Osteocyte (in vitro differentiated cells): ENCODE data around the gene CLCN4. TPM values are rescaled to one million over a fixed set of nuclear protein-coding genes. Genes with fewer than 3 reads are reported as not detected.

Experiments
- DNase-seq: peaks from one replicate; pipeline ENCODE4 v3.0.0; 2021; ENCODE audit warnings: mixed read lengths; ENCODE audit not compliant: unreplicated experiment; ENCODE audit errors: extremely low spot score
- H3K27ac Mint-ChIP-seq: one replicate; pipeline ENCODE4 v1.8.0; 2021; ENCODE audit warnings: mild to moderate bottlenecking, mixed read lengths; ENCODE audit not compliant: unreplicated experiment
- H3K27me3 Mint-ChIP-seq: one replicate; pipeline ENCODE4 v1.8.0; 2021; ENCODE audit warnings: mixed read lengths; ENCODE audit not compliant: unreplicated experiment
- H3K36me3 Mint-ChIP-seq: one replicate; pipeline ENCODE4 v1.8.0; 2021; ENCODE audit warnings: mixed read lengths; ENCODE audit not compliant: unreplicated experiment
- H3K4me1 Mint-ChIP-seq: one replicate; pipeline ENCODE4 v1.8.0; 2021; ENCODE audit warnings: mixed read lengths; ENCODE audit not compliant: unreplicated experiment
- H3K4me3 Mint-ChIP-seq: one replicate; pipeline ENCODE4 v1.8.0; 2021; ENCODE audit warnings: mild to moderate bottlenecking, moderate library complexity, mixed read lengths; ENCODE audit not compliant: unreplicated experiment
- H3K9me3 Mint-ChIP-seq: one replicate; pipeline ENCODE4 v1.8.0; 2021; ENCODE audit warnings: mixed read lengths; ENCODE audit not compliant: unreplicated experiment
- total RNA-seq: library from RNA; stranded (reverse); gene quantifications from 2 replicates; pipeline ENCODE4 v1.2.1, GENCODE V29; 2021
- TF ChIP-seq, protein P1 (sequence below): fragments of 200-600 bp; sonication (generic); IDR thresholded peaks from 2 replicates; pipeline ENCODE4 v1.5.0; 2021; ENCODE audit warnings: antibody characterized with exemption, mild to moderate bottlenecking, moderate library complexity

Gene CLCN4
- total RNA-seq, 1 donor from 2014 or later = 2.3 TPM

DNA sequence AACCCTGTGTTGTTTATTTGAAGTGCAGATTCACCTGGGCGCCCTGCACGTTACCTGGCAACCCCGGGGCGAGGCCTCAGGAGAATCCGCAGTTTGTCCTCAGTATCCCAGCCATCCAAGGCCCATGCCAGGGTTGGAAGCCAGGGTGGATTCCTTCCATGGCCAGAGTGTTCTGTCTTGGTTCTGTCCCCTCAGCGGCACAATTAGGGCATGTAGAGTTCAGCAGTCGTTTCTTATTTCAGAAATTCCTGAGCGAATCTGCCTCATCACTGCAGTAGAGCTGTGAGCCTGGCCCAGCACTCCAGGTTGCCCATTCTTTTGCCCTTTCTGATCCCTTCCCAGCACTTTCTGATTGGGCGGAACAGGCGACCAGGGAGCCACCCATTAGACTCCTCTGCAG is 29.9 kb upstream of the CLCN4 start:
- H3K36me3 Mint-ChIP-seq = peaks cover 22% of the 10 kb centered on the region

DNA sequence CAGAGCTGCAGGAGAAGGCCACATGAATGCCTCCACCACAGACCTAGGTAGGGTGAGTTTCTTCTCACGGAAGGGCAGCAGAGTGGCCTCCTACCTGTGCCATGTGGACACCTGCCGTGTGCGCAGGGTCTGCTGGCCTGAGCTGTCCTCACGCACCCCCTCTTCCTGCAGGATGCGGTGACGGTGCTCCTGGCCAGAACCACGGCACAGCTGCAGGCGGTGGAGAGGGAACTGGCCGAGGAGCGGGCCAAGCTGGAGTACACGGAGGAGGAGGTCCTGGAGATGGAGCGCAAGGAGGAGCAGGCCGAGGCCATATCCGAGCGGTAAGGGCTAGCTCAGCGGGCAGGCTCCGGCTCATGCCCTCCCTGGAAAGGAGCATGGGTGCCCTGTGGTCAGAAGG is 28.4 kb upstream of the CLCN4 start:
- Mint-ChIP-seq H3K27ac (no peak overlapping the region), H3K36me3 (peaks cover 23% of the 10 kb centered on the region), H3K4me3 (no peak overlapping the region), H3K27me3 (no peaks in the 10 kb centered on the region), H3K4me1 (no peaks in the 10 kb centered on the region), H3K9me3 (peaks cover 4% of the 10 kb centered on the region)
- no peak for DNase-seq
- TF ChIP-seq, protein P1, sequence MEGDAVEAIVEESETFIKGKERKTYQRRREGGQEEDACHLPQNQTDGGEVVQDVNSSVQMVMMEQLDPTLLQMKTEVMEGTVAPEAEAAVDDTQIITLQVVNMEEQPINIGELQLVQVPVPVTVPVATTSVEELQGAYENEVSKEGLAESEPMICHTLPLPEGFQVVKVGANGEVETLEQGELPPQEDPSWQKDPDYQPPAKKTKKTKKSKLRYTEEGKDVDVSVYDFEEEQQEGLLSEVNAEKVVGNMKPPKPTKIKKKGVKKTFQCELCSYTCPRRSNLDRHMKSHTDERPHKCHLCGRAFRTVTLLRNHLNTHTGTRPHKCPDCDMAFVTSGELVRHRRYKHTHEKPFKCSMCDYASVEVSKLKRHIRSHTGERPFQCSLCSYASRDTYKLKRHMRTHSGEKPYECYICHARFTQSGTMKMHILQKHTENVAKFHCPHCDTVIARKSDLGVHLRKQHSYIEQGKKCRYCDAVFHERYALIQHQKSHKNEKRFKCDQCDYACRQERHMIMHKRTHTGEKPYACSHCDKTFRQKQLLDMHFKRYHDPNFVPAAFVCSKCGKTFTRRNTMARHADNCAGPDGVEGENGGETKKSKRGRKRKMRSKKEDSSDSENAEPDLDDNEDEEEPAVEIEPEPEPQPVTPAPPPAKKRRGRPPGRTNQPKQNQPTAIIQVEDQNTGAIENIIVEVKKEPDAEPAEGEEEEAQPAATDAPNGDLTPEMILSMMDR = no peak

More for the DNA sequence above, 29.9 kb upstream of the CLCN4 start:
- H3K4me3 Mint-ChIP-seq = no peak overlapping the region
- no peak for DNase-seq
- H3K4me1 Mint-ChIP-seq = no peaks in the 10 kb centered on the region
- H3K27ac Mint-ChIP-seq = no peak overlapping the region
- H3K9me3 Mint-ChIP-seq = peaks cover 6% of the 10 kb centered on the region
- H3K27me3 Mint-ChIP-seq = no peaks in the 10 kb centered on the region
- TF ChIP-seq, protein P1 = no peak

DNA sequence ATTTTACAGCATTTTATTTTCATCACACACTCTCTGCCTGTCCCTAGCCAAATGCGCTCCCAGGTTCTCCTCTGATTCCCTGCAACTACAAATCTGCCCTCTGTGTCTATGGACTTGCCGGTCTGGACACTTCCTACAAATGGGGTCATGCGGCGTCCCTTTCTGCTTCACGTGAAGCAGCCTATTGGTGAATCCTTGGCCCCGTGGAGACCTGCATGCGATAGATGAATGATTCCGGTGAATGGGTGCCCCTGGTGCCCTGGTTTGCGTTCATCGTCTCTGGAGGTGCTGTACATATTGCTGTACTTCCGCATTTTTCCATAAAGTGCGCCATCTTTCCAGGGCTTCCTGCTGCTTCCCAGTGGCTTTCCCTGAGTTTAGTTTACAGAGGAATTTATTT is 27.5 kb upstream of the CLCN4 start:
- H3K9me3 Mint-ChIP-seq = peaks cover 10% of the 10 kb centered on the region
- H3K27ac Mint-ChIP-seq = no peak overlapping the region
- TF ChIP-seq, protein P1 = no peak
- H3K27me3 Mint-ChIP-seq = no peaks in the 10 kb centered on the region
- H3K4me3 Mint-ChIP-seq = no peak overlapping the region
- peaks cover 29% of the 10 kb centered on the region for H3K36me3 Mint-ChIP-seq
- H3K4me1 Mint-ChIP-seq = no peaks in the 10 kb centered on the region
- no peak for DNase-seq

DNA sequence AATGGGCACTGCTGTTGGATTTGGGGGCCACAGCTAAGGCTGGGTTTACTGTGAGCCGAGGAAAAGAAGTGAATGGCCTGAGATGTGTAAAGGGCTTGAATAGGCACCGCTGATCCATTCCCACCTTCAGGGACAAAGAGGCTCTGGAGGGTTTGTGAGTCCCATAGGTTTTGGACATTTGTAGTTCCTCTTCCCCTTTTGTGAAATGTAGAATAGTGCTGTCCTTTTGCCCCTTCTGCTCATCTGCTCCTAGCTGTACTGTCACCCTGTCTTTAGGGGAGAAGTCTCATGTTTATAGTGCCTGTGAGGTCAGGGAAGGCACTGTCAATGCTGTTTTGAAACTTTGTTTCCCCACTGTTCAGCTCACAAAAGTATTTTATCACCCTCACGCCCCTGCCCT is 26.4 kb upstream of the CLCN4 start:
- no peaks in the 10 kb centered on the region for H3K27me3 Mint-ChIP-seq
- peaks cover 10% of the 10 kb centered on the region for H3K9me3 Mint-ChIP-seq
- no peak overlapping the region for H3K27ac Mint-ChIP-seq
- no peaks in the 10 kb centered on the region for H3K4me1 Mint-ChIP-seq
- DNase-seq = no peak
- no peak overlapping the region for H3K4me3 Mint-ChIP-seq
- TF ChIP-seq, protein P1 = no peak
- peaks cover 25% of the 10 kb centered on the region for H3K36me3 Mint-ChIP-seq

DNA sequence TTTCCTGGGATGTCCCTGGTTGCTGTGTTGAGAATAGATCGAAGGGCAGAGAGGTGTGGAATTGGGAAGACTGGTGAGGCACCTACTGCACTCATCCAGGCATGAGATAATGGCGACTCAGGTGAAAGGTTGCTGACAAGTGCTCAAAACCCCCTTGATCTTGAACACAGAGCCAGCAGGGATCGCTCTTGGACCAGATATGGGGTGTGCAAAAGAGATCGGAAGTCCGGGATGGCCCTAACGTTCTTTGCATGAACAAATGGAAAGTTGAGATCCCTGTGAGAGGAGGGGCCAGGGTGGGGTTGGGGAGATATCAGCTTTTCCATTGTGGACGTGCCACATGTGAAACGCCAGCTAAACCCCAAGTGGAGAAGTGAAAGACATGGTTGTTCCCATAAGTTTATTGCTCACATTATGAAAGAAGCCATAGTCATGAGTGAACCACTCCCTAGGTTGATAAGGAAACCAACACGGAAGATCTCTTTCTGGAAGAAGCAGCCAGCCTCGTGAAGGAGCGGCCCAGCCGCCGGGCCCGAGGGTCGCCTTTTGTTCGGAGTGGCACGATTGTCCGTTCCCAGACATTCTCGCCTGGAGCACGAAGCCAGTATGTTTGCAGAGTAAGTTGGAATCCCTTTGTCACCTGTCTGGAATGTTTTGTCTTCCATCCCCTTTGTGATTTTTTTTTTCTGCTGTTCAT is 22.6 kb upstream of the CLCN4 start:
- no peaks in the 10 kb centered on the region for H3K4me1 Mint-ChIP-seq
- H3K4me3 Mint-ChIP-seq = no peak overlapping the region
- H3K27me3 Mint-ChIP-seq = no peaks in the 10 kb centered on the region
- DNase-seq = no peak
- H3K9me3 Mint-ChIP-seq = peaks cover 10% of the 10 kb centered on the region
- peaks cover 17% of the 10 kb centered on the region for H3K36me3 Mint-ChIP-seq
- no peak overlapping the region for H3K27ac Mint-ChIP-seq
- TF ChIP-seq, protein P1 = no peak
